GM12878 (cell line): ENCODE results near the gene FGGY. TPM values are rescaled to one million over a fixed set of nuclear protein-coding genes. Genes with fewer than 3 reads are reported as not detected.

Experiments
- ATAC-seq: fragments of 200-7000 bp; cut with Tn5 transposase; 3 replicates; pipeline ENCODE4 v1.9.1; 2020; ENCODE audit warnings: mild to moderate bottlenecking, moderate library complexity
- BruUV-seq: library from RNA; stranded (reverse); fragments of 400-500 nt; replicated peaks from 2 replicates; lab custom pipeline; 2021; lab: Mats Ljungman, UMichigan
- CTCF ChIA-PET: fragments of 300-600 bp; sonication (Branson Sonifier 250); formaldehyde crosslinking; extraction: SDS; loops from one replicate; lab custom pipeline; 2021; ENCODE audit warnings: inconsistent platforms; lab: Yijun Ruan, JAX
- POLR2A ChIA-PET: fragments of 350-600 bp; formaldehyde crosslinking; extraction: SDS; loops from one replicate; lab custom pipeline; 2021; ENCODE audit warnings: inconsistent platforms; lab: Charles Lee
- RAD21 ChIA-PET: fragments of 300-600 bp; sonication (Branson Sonifier 250); formaldehyde crosslinking; loops from one replicate; lab custom pipeline; 2023; ENCODE audit warnings: antibody characterized with exemption; ENCODE audit not compliant: unreplicated experiment; lab: Charles Lee
- SMC1A ChIA-PET: fragments of 300-600 bp; sonication (Branson Sonifier 250); formaldehyde crosslinking; loops from one replicate; lab custom pipeline; 2023; ENCODE audit not compliant: unreplicated experiment, uncharacterized antibody; lab: Charles Lee
- DNase-seq: peaks from one replicate; pipeline ENCODE4 v3.0.0-alpha.2; 2011; ENCODE audit warnings: low read depth, low spot score
- FAIRE-seq: peaks from 3 replicates; lab custom pipeline; 2011; peaks lifted over from hg19 to GRCh38; lab: Jason Lieb, UNC
- H2AFZ ChIP-seq: 2 replicates; pipeline ENCODE4 v1.6.0; 2011; ENCODE audit warnings: low read depth, low read length, control low read depth; ENCODE audit not compliant: control insufficient read depth
- H3K27ac ChIP-seq: 2 replicates; pipeline ENCODE4 v1.5.1; 2011; ENCODE audit warnings: control low read depth; ENCODE audit not compliant: control insufficient read depth, insufficient read depth
- H3K27me3 ChIP-seq, 2 experiments: replicated peaks in 1 of 2; 2 replicates each; pipeline versions ENCODE4 v1.6.0 to v1.6.1; 2011; ENCODE audit warnings: low read length in 1 of 2; ENCODE audit not compliant: control insufficient read depth in 2 of 2, insufficient read depth in 2 of 2
- H3K36me3 ChIP-seq, 2 experiments: 2 replicates each; pipeline ENCODE4 v1.5.1; 2011; ENCODE audit warnings: low read length in 1 of 2; ENCODE audit not compliant: control insufficient read depth in 2 of 2, insufficient read depth in 2 of 2
- H3K4me1 ChIP-seq: 2 replicates; pipeline ENCODE4 v1.6.1; 2011; ENCODE audit warnings: mild to moderate bottlenecking, low read length, moderate library complexity, mixed read lengths; ENCODE audit not compliant: control insufficient read depth, insufficient read depth
- H3K4me2 ChIP-seq: 2 replicates; pipeline ENCODE4 v1.6.0; 2011; ENCODE audit warnings: control low read depth; ENCODE audit not compliant: control insufficient read depth, insufficient read depth
- H3K4me3 ChIP-seq: fragments of 200-600 bp; sonication (generic); 2 replicates; pipeline ENCODE4 v1.5.1; 2016
- H3K79me2 ChIP-seq: 2 replicates; pipeline ENCODE4 v1.6.0; 2011; ENCODE audit warnings: low read length; ENCODE audit not compliant: control insufficient read depth, insufficient read depth
- H3K9ac ChIP-seq: 2 replicates; pipeline ENCODE4 v1.8.0; 2011; ENCODE audit warnings: low read length, control low read depth, mixed read lengths; ENCODE audit not compliant: control insufficient read depth, insufficient read depth
- H3K9me3 ChIP-seq: replicated peaks from 3 replicates; pipeline ENCODE4 v1.5.1; 2011; ENCODE audit warnings: mild to moderate bottlenecking, low read length; ENCODE audit not compliant: control insufficient read depth, insufficient read depth
- H4K20me1 ChIP-seq: 2 replicates; pipeline ENCODE4 v1.6.0; 2011; ENCODE audit not compliant: control insufficient read depth, insufficient read depth
- BRCA1 ChIP-seq: IDR thresholded peaks from 2 replicates; pipeline ENCODE4 v1.6.1; 2011; ENCODE audit warnings: low read depth, low read length, improper control_type of control experiment
- CREM ChIP-seq: IDR thresholded peaks from 2 replicates; pipeline ENCODE4 v1.6.1; 2014; ENCODE audit warnings: antibody characterized with exemption, low read depth
- EED ChIP-seq: sonication (generic); IDR thresholded peaks from 2 replicates; pipeline ENCODE4 v1.6.1; 2016; ENCODE audit warnings: antibody characterized with exemption, low read depth
- FOXM1 ChIP-seq: IDR thresholded peaks from 2 replicates; pipeline ENCODE4 v1.6.1; 2012; ENCODE audit warnings: low read depth, mild to moderate bottlenecking, inconsistent platforms, low read length, moderate library complexity
- HDAC2 ChIP-seq: fragments of 200-600 bp; sonication (generic); IDR thresholded peaks from 2 replicates; pipeline ENCODE4 v1.6.1; 2017
- HDAC6 ChIP-seq: fragments of 200-600 bp; sonication (generic); IDR thresholded peaks from one replicate; pipeline ENCODE4 v1.8.0; 2017; ENCODE audit warnings: antibody characterized with exemption; ENCODE audit not compliant: unreplicated experiment
- HDGF ChIP-seq: fragments of 450-650 bp; IDR thresholded peaks from 2 replicates; pipeline ENCODE4 v1.6.1; 2016; ENCODE audit warnings: antibody characterized with exemption
- IKZF1 ChIP-seq: fragments of 450-650 bp; conservative IDR thresholded peaks from 2 replicates; pipeline ENCODE4 v1.6.1; 2017; ENCODE audit warnings: antibody characterized with exemption, mild to moderate bottlenecking
- JUNB ChIP-seq: IDR thresholded peaks from 2 replicates; pipeline ENCODE4 v1.6.1; 2016; ENCODE audit warnings: antibody characterized with exemption, mild to moderate bottlenecking
- LARP7 ChIP-seq: fragments of 450-650 bp; IDR thresholded peaks from 2 replicates; pipeline ENCODE4 v1.6.1; 2017; ENCODE audit warnings: mild to moderate bottlenecking
- MYC ChIP-seq: IDR thresholded peaks from 2 replicates; pipeline ENCODE4 v1.6.1; 2011; ENCODE audit warnings: mild to moderate bottlenecking, low read length, moderate library complexity, inconsistent platforms; ENCODE audit not compliant: insufficient read depth, insufficient replicate concordance, insufficient read length, severe bottlenecking
- NFIC ChIP-seq: IDR thresholded peaks from 2 replicates; pipeline ENCODE4 v1.6.1; 2012; ENCODE audit warnings: low read depth, mild to moderate bottlenecking, inconsistent platforms, low read length, moderate library complexity
- RAD21 ChIP-seq: IDR thresholded peaks from 2 replicates; pipeline ENCODE4 v1.6.1; 2011; ENCODE audit warnings: mild to moderate bottlenecking, low read depth, low read length, moderate library complexity; ENCODE audit not compliant: insufficient read depth
- RUNX3 ChIP-seq: IDR thresholded peaks from 2 replicates; pipeline ENCODE4 v1.6.1; 2012; ENCODE audit warnings: low read length, inconsistent platforms
- SPI1 ChIP-seq: IDR thresholded peaks from 2 replicates; pipeline ENCODE4 v1.6.1; 2011; ENCODE audit warnings: low read depth, mild to moderate bottlenecking, low read length, moderate library complexity, borderline replicate concordance; ENCODE audit not compliant: insufficient read depth
- TARDBP ChIP-seq: IDR thresholded peaks from 2 replicates; pipeline ENCODE4 v1.6.1; 2016; ENCODE audit warnings: borderline replicate concordance
- WGBS: methylation state at CpG from one replicate; pipeline ENCODE4 v1.1.6; 2016; ENCODE audit warnings: low lambda C conversion rate; ENCODE audit not compliant: insufficient replicate concordance, insufficient coverage; ENCODE audit errors: missing lambda C conversion rate; 5-methylcytosine and 5-hydroxymethylcytosine counted together
- in situ Hi-C: fragments of 300-500 bp; cut with MboI; formaldehyde crosslinking; loops from 9 replicates; pipeline ENCODE4 v1.14.3; 2018; ENCODE audit warnings: mixed read lengths
- intact Hi-C: fragments of 100-400 bp; cut with micrococcal nuclease; formaldehyde crosslinking; loops from one replicate; pipeline ENCODE4 v1.14.2; 2022; ENCODE audit not compliant: unreplicated experiment
- polyA plus RNA-seq, 11 experiments: library from polyadenylated mRNA; depleted of rRNA in 4 of 11; unstranded in 6 of 11; stranded (reverse) in 5 of 11; fragments of >200 nt; fragmentation: Nextera tagmentation in 4 of 11; fragmentation: Illumina TruSeq in 1 of 11; extraction: Ambion mirVana in 4 of 11; extraction: Trizol in 1 of 11; gene quantifications; 1 replicate in 1 of 11; 2 replicates in 10 of 11; pipeline versions ENCODE4 v1.2.1 to v1.2.3, GENCODE V29; 2011 to 2016; ENCODE audit warnings: inconsistent platforms in 2 of 11, missing spikeins in 2 of 11, low read depth in 1 of 11
- total RNA-seq, 4 experiments: library from RNA; depleted of rRNA in 3 of 4; stranded (reverse); fragments of >200 nt in 3 of 4; fragmentation: Illumina TruSeq in 1 of 4; extraction: Trizol in 1 of 4; gene quantifications; 2 replicates each; pipeline versions ENCODE4 v1.2.1 to v1.2.3, GENCODE V29; 2013 to 2021
- TF ChIP-seq, protein P1 (sequence below): IDR thresholded peaks from 2 replicates; pipeline ENCODE4 v1.6.1; 2012; ENCODE audit warnings: low read depth, low read length, improper control_type of control experiment

Gene FGGY
- total and polyA plus RNA-seq, 10 of the 15 experiments (the other 5 are each of a cell fraction or from before 2014, with no cell fraction given) = 6.2 to 11.9 (median 7.5) TPM

DNA sequence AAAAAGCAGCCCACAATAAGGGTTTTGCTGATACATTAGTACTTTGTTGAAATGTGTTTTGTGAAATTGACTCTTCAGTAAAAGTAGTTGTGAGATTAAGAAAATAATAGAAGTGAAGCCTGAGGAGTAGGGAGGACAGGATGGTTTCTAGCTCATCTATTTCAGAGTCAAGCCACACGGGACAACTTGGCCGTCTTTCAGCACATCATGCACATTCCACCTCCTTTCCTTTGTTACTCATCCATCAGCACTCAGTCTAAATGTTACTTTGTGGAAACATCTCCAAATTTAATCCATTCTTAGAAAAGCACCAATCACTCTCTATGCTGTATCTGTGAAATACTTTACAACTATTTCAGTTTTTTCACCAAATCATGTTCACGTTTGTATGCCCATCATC is 223.3 kb downstream of the FGGY start:
- Histone ChIP-seq H4K20me1 (no peaks in the 10 kb centered on the region), H3K9ac (no peak overlapping the region)
- ChIA-PET RAD21 (interaction anchor here (0.6 kb wide), 1 partner anchor 135 kb away, joined by 3 read pairs; no protein-coding TSS in a partner anchor), CTCF (interaction anchor here (1.0 kb wide), 1 partner anchor 10 kb away, joined by 3 read pairs; no protein-coding TSS in a partner anchor)
- no peak for FAIRE-seq
- no peak for TF ChIP-seq EED
- TF ChIP-seq FOXM1 = no peak
- TF ChIP-seq MYC = no peak
- TF ChIP-seq IKZF1 = no peak
- TF ChIP-seq HDAC2 = no peak
- TF ChIP-seq, protein P1, sequence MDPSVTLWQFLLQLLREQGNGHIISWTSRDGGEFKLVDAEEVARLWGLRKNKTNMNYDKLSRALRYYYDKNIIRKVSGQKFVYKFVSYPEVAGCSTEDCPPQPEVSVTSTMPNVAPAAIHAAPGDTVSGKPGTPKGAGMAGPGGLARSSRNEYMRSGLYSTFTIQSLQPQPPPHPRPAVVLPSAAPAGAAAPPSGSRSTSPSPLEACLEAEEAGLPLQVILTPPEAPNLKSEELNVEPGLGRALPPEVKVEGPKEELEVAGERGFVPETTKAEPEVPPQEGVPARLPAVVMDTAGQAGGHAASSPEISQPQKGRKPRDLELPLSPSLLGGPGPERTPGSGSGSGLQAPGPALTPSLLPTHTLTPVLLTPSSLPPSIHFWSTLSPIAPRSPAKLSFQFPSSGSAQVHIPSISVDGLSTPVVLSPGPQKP = no peak
- no peak for TF ChIP-seq LARP7
- no peak for TF ChIP-seq CREM
- TF ChIP-seq NFIC = no peak
- no peak for TF ChIP-seq RUNX3
- TF ChIP-seq TARDBP = no peak
- TF ChIP-seq HDAC6 = no peak
- no peak for TF ChIP-seq SPI1
- TF ChIP-seq HDGF = no peak
- no peak for TF ChIP-seq RAD21
- TF ChIP-seq JUNB = no peak
- TF ChIP-seq BRCA1 = no peak
- TF ChIP-seq, all 136 proteins: peak for 0
- H3K4me3 ChIP-seq = no peak overlapping the region
- BruUV-seq = no TSS peak
- no peak overlapping the region for H3K27ac ChIP-seq
- SMC1A ChIA-PET = interaction anchor here (1.5 kb wide), 1 partner anchor 12 kb away, joined by 3 read pairs; no protein-coding TSS in a partner anchor
- intact Hi-C loops = no loop called here
- H3K4me1 ChIP-seq = no peaks in the 10 kb centered on the region
- H3K79me2 ChIP-seq = no peaks in the 10 kb centered on the region
- 60% methylated on average over 3 of the region's 3 CpGs for WGBS
- no peaks in the 10 kb centered on the region for H3K36me3 ChIP-seq
- no peak for DNase-seq
- H3K4me2 ChIP-seq = no peak overlapping the region
- no peaks in the 10 kb centered on the region for H3K27me3 ChIP-seq
- no peaks in the 10 kb centered on the region for H3K9me3 ChIP-seq
- no peak for ATAC-seq
- H2AFZ ChIP-seq = no peak overlapping the region
- POLR2A ChIA-PET = no interaction called here
- in situ Hi-C loops = no loop called here
